ENCODE data around the gene SAXO2.
A peak's percentile ranks its signal among the peaks of the same experiment; 100 is the strongest.
"Not testable (repeated sequence)": the region's sequence is repeated elsewhere in the genome, so short reads cannot be mapped to it uniquely, and the experiment has no call there.

SAXO2 gene

DNA sequence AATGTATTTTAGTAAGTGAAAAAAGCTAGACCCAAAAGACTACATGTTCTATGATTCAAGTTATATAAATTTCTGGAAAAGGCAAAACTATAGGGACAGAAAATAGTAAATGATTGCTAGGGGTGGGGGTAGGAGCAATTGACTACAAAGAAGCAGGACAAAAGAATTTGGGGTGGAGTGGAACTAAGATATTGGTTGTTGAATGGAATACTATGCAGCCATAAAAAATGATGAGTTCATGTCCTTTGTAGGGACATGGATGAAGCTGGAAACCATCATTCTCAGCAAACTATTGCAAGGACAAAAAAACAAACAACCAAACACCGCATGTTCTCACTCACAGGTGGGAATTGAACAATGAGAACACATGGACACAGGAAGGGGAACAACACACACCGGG is 25.6 kb downstream of the SAXO2 start:
- not testable (repeated sequence) for DNase-seq

- DNase-seq = no peak
These were observed 29.7 kb downstream of the SAXO2 start for GRCh38 chr15:82292271-82292670.

GRCh38 chr15:82294061-82294690 is 31.6 kb downstream of the SAXO2 start:
- peak; percentile 47 for DNase-seq

- DNase-seq = no peak
These were observed 34.9 kb downstream of the SAXO2 start for GRCh38 chr15:82297546-82297945.

GRCh38 chr15:82298032-82298431 is 35.4 kb downstream of the SAXO2 start:
- no peak for DNase-seq

DNA sequence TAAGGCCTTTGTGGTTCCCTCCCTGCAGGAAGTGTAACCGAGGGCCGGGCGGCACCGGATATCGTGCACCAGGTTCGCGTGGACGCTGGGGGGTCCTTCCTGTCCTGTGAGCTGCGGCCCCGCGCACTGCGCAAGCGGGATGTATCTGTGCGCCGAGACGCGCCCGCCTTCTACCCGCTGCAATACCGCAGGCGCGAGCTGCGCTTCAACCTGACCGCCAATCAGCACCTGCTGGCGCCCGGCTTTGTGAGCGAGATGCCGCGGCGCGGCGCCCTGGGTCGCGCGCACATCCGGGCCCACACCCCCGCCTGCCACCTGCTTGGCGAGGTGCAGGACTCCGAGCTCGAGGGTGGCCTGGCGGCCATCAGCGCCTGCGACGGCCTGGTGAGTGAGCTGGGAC is 35.9 kb downstream of the SAXO2 start:
- DNase-seq = no peak

DNA sequence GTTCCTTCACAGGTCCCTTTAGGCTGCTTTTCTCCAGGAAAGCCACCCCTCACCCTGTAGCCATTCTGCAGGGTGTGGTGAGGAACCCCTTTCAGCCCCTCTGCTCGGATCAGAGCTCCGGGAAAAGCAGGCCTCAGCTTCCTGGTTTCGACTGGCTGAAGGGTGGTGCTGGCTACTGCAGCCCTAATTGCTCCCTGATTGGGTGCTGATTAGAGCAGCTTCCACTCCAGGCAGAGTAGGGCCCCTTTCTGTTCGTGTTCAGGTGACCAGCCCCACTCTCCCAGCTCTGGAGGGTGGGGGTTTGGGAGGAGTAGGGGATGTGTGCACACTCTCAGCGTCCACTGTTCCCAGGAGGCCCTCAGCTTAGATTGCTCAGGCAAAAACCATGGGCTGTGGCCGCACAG is 36.9 kb downstream of the SAXO2 start:
- not testable (repeated sequence) for DNase-seq

- not testable (repeated sequence) for DNase-seq
These were observed 37.7 kb downstream of the SAXO2 start for GRCh38 chr15:82300326-82300725.

- no peak for DNase-seq
These were observed 38.3 kb downstream of the SAXO2 start for GRCh38 chr15:82300883-82301282.

DNA sequence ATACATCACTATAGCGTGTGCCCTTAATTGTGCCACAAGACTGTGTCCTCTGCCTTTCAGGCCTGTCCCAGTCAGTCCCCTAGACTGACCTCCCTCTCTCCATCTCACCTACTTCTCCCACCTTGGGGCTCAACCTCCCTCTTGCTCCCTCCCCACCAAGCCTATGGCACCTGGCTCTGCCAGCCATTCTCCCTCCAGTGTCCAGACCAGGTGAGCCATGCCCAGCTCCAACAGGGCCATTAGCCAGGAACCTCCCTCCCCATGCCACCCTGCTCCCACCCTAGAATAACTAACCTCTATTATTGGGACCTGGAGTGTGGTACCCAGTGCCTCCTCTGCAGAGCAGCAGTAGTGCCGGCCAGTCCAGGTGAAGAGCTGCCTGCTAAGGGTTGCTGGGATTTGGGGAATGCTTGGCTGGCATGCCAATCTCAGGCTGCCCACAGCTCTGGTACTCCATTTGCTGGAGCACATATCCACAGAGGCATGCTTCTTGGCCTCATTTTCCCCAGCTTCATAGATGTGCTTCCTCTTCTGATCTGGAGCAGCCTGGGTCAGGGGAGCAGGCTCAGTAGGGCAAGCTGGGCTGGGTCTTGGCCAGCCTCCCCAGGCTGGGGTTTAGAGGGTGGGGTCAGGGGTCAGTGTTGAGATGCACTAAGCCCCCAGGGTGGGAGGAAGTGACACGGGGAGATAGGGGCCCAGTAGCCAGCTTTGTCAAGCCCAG is 38.8 kb downstream of the SAXO2 start:
- no peak for DNase-seq

- no peak for DNase-seq
These were observed 41.5 kb downstream of the SAXO2 start for GRCh38 chr15:82303956-82304777.

DNA sequence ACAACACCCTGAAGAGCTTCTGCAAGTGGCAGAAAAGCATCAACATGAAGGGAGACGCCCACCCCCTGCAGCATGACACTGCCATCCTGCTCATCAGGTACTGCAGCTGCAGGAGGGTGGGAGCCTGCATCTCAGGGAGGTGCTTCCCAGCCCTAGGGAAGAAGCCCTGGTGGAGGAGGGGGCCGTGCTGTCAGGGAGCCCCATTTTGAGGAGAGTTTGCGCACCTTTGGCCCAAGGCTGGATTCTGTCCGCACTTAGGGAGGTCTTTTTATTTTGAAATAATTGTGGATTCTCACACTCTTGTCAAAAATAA is 42.1 kb downstream of the SAXO2 start:
- no peak for DNase-seq

DNA sequence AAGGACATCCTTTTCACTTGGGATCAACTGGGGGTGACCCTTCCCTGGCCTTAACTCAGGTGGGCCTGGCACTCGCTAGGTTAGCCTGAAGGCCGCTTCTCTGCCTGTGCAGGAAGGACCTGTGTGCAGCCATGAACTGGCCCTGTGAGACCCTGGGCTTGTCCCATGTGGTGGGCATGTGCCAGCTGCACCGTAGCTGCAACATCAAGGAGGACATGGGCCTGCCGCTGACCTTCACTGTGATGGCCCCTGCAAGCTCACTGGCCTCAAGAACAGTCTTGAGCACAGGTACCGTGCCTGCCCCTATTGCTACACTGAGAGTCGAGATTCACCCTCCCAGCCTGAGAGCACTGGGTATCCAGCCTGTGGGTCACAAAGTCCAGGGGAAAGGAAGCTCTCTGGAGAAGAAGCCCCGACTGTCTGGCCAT is 43.0 kb downstream of the SAXO2 start:
- DNase-seq = no peak

DNA sequence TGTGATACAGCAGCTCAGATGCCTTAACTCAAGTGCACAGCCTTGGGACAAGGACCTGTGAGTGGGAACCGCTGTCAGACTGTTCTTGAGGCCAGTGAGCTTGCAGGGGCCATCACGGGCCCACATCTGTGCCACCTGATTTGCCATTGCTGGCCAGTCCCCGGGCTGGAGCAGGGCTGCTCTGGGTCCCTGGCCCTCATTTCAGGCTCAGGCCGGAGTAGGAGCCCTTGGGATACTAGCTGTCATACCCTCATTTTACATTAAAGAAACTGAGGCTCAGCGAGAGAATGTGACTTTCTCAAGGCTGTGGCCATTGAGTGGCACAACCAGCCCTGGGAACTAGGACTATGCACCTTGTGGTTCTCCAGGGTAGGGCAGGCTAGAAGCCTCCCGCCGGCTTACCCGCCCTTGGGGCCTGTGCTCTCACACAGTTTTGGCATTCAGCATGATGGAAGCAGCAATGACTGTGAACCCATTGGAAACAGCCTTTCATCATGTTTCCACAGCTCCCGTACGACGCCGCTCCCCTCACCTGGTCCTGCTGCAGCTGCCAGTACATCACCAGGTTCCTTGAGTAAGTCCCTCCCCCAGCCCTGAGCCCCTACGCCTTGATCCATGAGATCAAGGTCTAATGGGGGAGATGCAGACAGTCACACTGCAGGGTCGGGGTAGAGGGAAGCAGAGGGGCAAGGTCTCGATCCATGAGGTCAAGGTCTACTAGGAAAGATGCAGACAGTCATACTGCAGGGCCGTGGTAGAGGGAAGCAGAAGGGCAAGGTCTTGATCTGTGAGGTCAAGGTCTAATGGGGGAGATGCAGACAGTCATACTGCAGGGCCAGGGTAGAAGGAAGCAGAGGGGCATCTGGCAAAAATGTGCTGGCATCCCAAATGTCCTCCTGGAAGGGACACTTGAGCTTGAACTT is 44.4 kb downstream of the SAXO2 start:
- DNase-seq = no peak

DNA sequence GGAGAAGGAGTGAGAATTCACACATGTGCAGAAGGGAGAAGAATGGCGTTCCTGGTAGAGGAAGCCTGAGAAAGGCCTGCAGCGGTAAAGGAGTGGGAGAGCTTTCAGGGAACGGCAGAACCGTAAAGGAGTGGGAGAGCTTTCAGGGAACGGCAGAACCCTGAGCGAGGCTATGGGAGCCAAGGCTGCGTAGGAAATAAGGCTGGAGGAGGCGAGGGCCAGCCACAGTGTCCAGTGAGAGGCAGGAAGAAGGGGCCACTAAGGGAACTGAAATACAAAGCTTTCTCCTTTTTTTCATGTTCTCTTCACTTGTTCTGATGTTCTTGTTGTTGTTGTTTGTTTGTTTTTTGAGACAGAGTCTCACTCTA is 45.1 kb downstream of the SAXO2 start:
- DNase-seq = no peak

DNA sequence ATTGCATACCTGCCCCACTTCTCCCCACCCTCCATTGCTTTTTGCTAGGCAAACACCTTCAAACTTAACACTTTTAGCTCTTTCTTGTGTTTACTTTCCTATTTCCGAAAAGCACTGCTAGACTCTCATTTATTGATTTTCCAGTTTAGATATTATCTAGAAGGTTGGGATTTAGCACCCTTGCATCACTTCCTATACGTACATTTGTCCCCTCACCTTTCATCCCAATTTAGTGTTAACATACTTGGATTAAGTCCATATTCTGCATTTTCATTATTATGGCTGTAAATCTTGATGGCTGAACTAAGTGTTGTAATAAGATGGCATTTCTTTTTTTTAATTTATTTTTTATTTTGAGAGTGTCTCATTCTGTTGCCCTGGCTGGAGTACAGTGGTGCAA is 47.2 kb downstream of the SAXO2 start:
- no peak for DNase-seq

GRCh38 chr15:82311321-82311720 is 48.7 kb downstream of the SAXO2 start:
- not testable (repeated sequence) for DNase-seq

GRCh38 chr15:82312586-82313349 is 50.1 kb downstream of the SAXO2 start:
- DNase-seq = no peak

GRCh38 chr15:82313446-82313845 is 50.8 kb downstream of the SAXO2 start:
- DNase-seq = no peak

DNA sequence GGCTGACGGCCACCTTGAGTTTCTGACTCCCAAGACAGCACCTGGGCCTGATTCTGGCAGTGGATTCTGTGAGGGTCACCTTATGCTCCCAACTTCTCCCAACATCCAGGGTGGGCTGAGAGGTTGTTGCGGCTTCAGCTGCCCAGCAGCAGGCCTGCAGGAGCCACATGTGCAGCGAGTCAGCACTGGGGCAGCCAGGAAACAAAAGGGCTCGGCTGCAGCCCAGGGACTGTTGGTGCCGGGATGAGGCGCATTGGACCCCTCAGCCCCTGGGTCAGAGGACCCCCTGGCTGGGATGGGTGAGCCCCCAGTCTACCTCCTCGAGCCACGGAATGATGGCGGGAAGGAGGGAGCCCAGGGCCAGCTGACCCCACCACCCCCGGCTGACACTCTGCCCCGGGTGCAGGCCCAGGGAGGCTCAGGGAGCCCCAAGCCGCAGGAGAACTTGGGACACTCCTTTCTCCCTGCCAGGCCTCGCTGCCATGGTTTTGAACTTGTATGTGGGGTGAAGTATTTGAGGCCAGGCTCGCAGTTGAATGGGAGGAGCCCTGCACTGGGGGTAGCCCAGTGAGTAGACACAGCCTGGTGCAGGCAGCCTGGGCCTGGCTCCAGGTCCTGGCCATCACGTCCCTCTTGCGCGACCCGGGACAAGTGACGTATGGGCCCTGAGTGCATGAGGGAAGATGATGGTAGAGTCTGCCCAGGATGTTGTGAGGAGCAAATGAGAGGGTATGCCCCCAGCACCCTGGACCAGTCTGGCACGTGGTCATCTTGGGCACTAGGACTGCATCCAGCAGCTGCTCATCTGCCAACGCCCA is 51.5 kb downstream of the SAXO2 start:
- not testable (repeated sequence) for DNase-seq

Measured in NCI-H146 (cell line).